HT1080 (cell line): ENCODE data around the gene TMEM200C. TPM values are rescaled to one million over a fixed set of nuclear protein-coding genes. Genes with fewer than 3 reads are reported as not detected.
A peak's percentile ranks its signal among the peaks of the same experiment; 100 is the strongest.
"Not testable (repeated sequence)": the region's sequence is repeated elsewhere in the genome, so short reads cannot be mapped to it uniquely, and the experiment has no call there.

Experiments used
- DNase-seq: peaks from one replicate; pipeline ENCODE4 v3.0.0-alpha.2; 2015; ENCODE audit warnings: low read depth
- total RNA-seq: library from RNA; depleted of rRNA; stranded (reverse); fragments of >200 nt; shearing (Covaris generic); gene quantifications from 2 replicates; pipeline ENCODE4 v1.2.3, GENCODE V29; 2014

The TMEM200C gene
- total RNA-seq, 1 experiment from 2014 or later = not detected

DNA sequence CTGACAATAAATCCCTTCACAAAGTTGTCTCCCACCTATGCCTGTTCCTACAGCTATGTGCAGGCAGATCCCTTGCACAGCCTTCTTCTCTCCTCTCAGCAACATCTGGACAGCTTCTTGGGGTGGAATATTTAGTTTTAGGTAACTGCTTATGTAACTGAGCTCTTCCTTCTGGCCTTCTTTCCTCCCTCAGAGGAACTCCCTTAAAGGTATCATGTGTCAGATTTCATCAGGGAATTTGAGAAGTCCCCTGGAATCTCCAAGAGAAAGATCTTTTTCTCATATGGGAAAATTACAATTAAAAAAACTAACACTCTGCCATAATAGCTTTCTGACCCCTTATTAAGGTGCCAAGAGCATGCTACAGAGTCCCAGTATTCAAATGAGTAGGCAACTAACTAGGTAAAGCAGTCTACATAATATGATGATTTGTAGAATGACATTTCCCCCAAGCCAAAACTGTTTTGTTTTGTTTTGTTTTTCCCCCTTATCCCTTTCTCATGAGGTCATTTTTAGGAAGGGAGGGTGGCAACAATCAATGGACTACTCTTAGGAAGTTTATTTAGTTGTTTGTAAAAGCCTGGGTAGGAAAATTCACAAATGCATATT, 2.4 kb downstream of the TMEM200C start:
- no peak for DNase-seq

DNA sequence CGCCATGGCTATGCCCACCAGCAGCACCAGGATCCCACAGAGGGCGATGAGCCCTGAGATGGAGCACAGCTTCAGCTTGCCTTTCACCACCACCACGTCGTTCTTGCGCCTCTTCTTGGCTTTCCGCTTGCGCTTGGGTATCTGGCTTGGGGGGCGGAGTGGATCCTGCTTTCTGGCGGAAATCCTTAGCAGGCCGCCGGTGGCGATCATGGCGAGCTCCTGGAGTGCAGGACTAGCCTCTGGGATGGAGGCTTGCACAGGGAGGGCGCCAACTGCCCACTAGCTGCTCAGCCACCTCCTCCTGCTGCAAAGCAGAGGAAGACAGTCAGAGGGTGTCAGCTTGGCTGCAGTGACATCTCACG, 3.5 kb downstream of the TMEM200C start:
- DNase-seq = no peak

DNA sequence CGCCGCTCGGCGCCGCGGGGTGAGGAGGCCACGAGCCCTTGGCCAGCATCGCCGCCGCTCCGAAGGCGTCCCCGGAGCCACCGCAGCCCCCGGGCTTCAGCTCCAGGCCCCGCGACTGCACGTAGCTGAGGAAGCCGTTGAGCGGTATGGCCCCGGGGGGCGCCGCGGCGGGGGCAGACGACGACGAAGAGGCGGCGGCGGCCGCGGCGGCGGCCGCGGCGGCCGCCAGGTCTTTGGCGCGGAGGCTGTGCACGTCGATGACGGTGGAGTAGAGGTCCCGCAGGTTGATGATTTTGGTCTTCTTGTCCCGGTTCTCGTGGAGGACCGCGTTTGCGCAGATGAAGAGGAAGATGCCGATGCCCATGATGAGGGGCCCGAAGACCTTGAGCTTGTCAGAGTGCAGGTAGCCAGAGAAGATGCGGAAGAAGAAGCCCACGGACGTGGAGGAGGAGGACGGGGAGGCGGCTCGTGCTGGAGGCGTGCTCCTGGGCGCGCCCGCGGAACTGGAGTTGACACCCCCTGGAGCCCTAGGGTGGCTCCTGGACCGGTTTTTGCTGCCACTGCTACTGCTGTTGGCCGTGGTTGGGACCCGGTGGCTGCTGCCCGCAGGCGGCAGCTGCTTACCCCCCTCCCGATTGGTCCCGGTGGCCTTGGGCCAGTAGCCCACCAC, 4.0 kb downstream of the TMEM200C start:
- no peak for DNase-seq

DNA sequence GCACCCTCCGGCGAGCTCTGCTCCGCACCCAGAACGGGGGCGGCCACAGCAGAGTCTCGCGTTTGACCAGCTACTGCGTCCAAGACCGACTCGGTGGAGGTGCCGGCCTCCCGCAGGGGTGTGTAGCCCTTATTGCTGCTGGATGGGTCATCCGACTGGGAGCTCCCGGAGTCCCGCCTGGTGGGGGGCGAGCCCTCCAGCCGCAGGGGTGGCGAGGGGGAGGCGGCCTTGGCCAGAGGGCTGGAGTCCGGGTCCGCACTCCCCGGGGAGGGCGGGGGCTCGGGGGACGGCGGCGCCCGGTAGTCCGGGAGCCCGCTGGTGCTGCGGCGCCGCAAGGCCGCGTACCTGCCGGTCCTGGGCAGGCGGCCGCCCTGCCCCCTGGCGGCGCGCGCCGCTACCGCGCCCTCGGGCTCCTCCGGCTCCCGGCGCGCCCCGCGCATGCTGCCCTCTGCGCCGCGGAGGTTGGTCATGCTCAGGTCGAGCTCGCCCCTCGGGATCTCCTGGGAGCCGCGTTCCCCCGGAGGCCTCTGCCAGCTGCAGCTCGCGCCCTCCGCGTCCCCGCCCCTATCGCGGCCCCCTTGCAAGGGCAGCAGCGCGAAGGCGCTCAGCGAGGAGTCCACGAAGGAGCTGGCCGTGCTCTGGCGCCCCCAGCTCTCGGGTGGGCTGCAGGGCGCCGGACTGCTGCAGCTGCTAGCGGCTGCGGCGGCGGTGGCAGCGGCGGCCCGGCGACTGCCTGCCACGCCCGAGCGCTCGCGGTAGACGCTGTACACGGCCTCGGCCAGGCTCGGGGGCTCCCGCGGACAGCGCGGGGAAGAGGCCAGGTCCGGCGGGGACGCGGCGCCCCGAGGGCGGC, 4.8 kb downstream of the TMEM200C start:
- DNase-seq = no peak

DNA sequence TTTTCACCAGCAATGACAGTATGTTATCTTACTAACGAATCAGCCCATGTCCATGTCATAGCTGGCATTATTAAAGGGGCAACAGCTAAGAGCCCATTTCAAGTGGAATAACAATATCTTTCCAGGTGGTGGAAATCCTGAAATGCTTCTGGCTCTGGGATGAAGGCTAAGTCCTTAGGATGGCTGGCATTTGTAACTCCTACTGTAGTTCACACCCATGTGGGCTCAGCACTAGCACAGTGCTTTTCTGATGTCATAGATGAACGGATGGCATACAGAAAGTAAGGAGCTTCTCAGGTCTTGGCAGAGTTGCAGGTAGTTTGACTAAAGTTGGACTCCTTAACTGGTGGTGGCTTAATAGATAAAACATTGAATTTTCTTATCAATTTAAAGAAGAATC, 10.0 kb downstream of the TMEM200C start:
- DNase-seq = no peak

DNA sequence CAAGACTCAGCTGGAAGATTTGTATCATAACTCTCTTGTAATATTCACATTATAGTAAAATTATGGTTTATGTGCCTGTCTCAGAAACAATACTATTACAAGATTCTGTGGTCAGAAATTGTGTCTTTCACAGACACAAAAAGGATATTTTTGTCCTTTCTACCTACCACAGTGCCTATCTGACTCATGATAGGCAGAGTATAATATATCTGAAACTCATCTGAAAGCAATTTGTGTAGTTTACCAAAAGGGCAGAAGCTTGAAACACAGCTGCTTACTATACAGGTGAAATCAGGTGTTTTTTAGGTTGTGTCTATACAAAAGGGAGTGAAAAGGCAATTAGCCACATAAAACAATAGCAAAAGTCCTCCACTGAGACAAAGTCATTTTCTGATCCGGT, 10.9 kb downstream of the TMEM200C start:
- no peak for DNase-seq

DNA sequence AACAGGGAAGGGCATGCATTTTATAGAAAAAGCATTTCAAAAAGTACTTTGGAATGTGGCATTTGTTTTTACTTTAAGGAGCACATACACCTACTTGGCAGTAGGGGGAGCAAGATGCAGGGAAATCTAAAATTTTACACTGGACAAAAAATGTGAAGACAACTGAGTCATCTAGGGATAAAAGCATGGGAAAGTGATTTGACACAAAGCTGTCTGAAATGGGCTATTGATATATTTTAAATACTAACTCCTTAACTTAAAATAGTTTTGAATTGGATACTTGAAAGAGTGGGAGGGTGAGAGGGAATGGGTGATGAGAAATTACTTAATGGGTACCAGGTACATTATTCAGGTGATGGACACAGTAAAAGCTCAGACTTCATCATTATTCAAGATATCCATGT, 15.8 kb downstream of the TMEM200C start:
- peak; percentile 10 for DNase-seq

DNA sequence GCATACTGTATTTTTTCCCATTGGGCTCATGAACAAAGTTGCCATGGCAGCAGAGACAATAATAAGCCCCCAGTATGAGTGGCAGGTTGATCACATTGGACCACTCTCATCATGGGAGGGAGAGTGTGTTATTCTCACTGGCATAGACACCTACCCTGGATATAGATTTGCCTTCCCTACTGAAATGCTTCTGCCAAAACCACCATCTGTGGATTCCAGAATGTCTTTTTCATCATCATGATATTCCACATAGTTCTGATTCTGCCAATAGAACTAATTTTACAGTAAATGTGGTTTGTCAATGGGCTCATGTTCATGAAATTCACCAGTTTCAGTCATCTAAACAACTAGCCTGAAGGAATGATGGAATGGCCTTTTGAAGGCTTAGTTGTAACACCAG, 18.4 kb downstream of the TMEM200C start:
- DNase-seq = no peak

DNA sequence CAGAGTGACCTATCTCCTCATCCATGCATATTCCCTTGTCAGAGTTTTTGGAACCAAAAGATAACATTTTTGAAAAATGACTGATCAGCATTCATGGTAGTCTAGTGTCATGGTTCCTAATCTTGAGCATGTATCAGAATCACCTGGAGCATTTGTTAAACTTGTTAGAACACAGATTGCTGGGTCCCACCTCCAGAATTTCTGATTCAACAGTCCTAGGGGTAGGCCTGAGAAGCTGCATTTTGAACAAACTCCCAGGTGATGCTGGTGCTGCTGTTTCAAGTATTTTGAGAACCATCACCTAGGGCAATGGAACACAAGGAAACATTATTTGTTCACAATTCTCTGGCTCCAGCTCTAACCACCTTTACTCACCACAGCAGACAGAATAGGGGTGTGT, 21.0 kb downstream of the TMEM200C start:
- DNase-seq = no peak

DNA sequence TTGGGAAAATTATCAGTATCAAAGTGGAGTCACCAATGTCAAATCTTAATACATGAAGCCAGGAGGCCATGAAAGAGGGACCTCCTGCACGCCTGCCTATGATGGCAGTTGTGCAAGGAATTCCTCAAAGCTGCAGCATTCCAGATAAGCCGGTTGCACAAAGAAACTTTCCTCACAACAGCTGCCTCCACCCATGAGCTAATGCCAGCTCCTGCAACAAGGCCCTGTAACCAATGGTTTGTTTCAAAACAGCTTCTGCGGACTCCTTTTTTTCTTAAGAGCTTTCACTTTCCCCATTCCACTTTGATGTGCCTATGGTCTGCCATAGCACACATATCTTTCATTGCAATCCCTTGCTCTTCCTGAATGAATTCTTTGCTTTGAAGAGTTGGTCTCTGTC, 22.4 kb downstream of the TMEM200C start:
- no peak for DNase-seq

DNA sequence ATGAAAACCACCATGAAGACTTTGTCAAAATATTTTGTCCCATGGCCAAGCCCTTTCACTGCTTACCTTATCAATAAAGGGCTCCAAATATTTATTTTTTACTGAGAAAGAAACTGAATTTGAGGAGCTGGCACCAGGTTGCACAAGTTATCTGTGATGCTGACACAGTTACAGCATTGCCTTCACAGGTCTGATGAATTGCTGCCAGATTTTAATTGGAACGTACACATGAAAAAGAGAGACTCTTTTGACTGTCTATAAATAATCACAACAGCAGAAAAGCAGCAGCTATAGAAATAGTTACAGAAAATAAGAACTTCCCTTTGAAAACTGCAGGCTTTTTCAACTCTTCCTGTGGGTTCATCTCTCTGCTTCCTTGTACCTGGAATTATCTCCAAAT, 23.9 kb downstream of the TMEM200C start:
- no peak for DNase-seq

DNA sequence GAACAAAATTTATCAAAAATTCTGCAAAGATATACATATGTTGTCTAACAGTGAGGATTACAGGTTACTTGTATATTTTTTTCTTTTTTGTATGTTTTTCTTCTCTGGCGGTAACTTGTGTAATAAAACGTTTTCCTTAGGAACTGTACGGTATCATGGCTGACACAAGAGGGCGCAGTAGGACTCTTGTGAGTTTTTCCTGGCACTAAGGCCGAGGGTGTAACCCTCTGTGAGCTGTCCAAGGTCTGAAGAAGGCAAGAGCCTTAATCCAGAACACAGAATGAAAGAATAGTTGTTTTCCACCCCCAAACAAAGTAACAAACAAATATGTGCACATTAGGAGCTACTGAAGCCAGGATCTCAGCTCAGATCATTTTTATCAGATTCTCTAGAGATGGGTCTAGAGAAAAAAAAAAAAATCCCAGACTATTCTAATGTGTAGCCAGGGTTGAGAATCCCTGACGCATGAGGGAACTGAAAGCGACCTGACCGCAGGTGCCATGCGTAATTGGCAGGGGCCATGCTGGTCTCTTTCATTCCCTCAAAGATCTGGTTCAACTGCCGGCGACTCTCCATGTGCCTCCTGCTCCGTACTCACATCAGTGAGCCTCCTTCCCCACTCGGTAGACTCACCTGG, 27.0 kb downstream of the TMEM200C start:
- DNase-seq = peak; percentile 62

DNA sequence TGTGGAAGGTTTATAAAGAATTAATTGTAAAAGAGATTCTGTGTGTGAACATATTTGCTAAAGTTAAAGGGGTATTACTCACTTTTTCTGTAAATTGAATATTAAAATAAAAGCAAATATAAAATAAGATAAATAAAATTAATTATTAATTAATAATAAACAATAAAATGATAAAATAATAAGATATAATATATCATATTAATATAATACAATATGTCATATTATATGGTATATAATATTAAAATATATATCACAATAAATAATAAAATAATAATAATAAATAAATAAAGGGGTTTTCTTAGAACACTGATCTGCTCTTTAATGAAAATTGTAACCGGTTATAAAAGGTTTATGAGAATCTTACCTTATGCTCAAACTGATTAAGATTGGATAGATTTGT, 29.8 kb downstream of the TMEM200C start:
- no peak for DNase-seq

DNA sequence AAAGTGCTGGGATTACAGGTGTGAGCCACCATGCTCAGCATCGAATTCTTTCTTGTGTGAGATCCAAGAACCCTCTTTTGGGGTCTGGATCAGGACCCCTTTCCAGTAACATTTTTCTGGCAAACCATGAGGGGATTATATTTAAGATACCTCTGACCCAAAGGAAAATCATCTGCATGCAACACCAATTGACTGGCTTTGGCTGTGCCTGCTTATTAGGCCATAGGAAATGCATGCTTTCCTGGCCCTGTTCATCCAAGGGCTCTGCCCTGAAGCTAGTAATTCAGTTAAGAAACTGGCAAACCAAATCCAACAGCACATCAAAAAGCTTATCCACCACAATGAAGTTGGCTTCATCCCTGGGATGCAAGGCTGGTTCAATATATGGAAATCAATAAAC, 33.2 kb downstream of the TMEM200C start:
- DNase-seq = not testable (repeated sequence)

DNA sequence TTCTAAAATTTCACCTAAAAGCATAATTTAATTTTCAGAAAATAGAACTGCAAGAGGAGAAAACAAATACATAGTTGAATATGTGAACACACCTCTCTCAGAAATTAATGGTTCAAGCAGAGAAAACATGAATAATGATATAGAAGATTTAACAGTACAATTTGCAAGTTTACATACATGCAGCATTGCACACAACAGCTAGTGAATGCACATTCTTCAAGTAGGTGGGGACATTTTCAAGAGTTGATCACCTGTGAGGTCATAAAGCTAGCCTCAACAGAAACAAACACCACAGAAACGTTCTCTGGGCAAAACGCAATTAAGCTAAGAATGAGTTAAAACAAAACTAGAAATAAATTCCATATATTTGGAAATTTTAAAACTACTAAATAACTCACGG, 38.1 kb downstream of the TMEM200C start:
- no peak for DNase-seq

DNA sequence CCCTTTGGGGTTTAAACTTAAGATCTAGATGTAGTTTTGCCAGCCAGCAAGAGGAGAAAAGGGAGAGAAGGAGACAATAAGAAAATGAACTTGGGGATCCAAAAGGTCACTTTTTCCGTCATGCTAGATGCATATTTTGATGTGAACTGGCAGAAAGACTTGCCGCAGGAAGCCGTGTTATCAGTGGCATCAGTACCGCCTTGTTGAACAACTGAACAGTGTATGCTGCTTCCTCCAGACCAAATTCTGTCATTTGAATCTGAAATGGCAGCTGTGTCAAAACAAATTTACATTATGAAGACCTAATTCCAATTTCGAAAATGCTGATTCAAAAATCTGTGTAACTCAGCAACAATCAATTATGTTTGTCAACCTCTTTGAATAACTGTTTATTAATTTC, 42.1 kb downstream of the TMEM200C start:
- DNase-seq = no peak

DNA sequence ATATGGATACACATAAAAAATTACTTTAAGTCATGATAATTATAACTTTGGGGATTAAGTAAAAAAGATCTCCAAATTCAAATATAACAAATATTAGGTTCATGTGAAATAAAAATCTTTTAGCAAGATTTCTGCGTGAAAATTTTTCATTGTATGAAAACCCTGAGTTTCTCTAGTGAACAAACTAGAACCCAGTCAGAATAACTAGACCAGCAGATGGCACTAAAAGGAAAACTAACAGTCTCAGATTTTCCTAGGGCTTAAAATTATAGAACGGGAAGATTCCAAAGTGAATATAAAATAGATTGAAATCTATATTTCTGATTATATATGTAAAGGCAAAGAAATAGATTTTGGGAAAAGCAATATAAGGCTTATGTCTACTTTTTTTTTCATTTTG, 43.3 kb downstream of the TMEM200C start:
- DNase-seq = no peak

DNA sequence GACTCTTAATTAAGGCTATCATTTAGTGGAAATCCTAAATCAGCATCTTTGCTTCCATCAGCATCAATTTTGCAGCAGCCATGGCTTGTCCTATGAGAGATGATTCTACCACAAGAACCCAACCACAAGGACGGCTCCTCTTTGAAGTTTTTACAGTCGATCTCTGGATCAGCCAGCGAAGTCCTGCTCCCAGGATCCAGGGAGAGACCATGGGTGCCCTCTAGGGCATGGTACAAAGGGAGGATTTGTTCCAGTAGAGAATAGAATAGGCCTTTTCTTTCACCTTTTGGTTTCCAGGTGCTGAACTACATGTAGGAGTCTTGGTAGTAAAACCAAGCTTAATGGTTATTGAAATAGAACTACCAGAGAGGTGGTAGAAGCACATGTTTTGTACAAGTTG, 52.7 kb downstream of the TMEM200C start:
- no peak for DNase-seq

DNA sequence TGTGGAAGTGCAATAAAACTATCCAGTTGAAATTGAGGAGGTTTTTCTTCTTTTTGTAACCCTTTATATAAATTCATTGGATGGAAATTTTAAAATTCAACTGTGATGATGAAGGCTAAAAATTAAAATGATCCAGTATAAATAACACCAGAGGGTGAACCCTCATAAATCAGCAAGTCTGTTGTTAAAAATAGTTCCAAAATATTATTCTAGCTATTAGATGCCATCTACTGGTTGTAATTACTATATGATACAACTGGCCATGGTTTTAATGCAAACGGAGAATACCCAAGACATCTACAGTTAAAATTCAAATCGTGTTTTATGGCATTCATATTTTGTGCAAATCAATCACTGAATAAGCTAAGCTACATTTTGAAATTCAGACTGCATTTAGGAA, 53.8 kb downstream of the TMEM200C start:
- DNase-seq = no peak

DNA sequence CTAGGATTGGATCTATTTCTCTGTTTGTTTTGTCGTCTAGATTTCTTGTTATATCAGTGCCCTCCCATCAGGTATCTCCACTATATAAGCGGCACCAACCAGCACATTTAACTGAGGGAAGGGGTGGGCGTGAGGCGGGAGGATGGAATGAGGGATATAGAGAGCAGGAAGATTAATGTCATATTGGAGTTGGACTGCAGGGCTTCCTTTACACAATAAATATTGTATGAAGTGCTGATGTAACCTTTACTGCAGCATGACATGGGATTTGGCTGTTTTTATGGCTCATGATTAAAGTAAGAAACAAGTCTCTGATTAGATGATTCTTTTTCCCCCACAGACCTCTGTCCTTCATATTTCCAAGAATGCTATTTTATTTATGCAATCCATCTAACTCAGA, 54.8 kb downstream of the TMEM200C start:
- no peak for DNase-seq

DNA sequence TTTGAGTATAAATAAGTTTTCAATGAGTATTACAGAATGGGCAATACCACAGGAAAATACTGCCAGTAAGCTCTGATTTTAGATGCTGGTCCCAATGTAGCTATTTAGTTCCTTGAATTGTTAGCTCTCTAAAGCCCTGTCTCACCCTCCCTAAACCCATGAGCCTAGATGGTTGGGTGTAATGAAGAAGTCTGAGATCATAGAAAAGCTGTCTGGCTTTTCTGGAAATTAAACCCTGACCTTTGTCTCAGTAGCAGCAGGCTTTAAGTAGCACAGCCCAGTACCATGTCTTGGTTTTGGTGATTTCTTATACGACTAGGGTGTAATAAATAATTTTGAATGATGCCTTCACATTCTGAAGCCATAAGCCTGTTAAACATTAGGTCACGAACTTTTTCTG, 55.3 kb downstream of the TMEM200C start:
- no peak for DNase-seq

DNA sequence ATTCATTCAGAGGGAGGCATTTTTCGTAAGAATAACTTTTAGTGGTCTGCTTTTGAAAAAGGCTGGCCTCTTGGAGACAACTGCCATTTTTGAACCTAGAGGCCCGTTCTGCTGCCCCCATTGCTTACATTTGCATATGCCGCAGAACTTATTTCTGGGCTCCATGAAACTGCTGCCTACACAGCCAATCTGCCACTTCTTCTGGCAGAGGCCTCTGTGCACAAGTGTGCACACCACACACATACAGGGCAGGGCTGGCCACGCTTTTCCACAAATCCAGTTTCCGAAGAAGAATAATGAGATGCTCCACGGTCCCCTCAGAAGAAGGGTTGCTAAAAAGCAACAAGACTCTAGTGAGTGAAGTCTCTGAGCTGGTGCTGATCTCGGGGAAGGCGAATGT, 56.2 kb downstream of the TMEM200C start:
- no peak for DNase-seq
